PC-3 (cell line): ENCODE data around the gene KLHL40.

ENCODE experiments used
- CTCF ChIP-seq: fragments of 300-600 bp; sonication (generic); conservative IDR thresholded peaks from 2 replicates; pipeline ENCODE4 v1.5.1; 2017; ENCODE audit warnings: antibody characterized with exemption, low read depth, mild to moderate bottlenecking, low read length
- EZH2 ChIP-seq: fragments of 300-600 bp; sonication (generic); IDR thresholded peaks from one replicate; pipeline ENCODE4 v1.6.1; 2017; ENCODE audit warnings: antibody characterized with exemption, mild to moderate bottlenecking, low read length; ENCODE audit not compliant: unreplicated experiment

GRCh38 chr3:42668413-42668760, 16.9 kb upstream of the KLHL40 start:
- TF ChIP-seq CTCF (no peak), EZH2 (no peak)
